Peyer's patch (tissue), 4 donors: ENCODE measurements around the gene ELAVL1. TPM values are rescaled to one million over a fixed set of nuclear protein-coding genes. Genes with fewer than 3 reads are reported as not detected.

Experiments
- DNase-seq, 3 donors: peaks; one replicate each; pipeline ENCODE4 v3.0.0-alpha.2; 2017 to 2019
- H3K27ac ChIP-seq, 4 donors: fragments of 200-600 bp; sonication (generic); one replicate each; pipeline ENCODE4 v1.5.1; 2016 to 2019
- H3K27me3 ChIP-seq, 2 donors: fragments of 200-600 bp; sonication (generic); one replicate each; pipeline ENCODE4 v1.5.1; 2019
- H3K36me3 ChIP-seq, 3 donors: fragments of 200-600 bp; sonication (generic); one replicate each; pipeline ENCODE4 v1.5.1; 2016 to 2019
- H3K4me1 ChIP-seq, 4 donors: fragments of 200-600 bp; sonication (generic); one replicate each; pipeline ENCODE4 v1.5.1; 2016 to 2019
- H3K4me3 ChIP-seq, 4 donors: fragments of 200-600 bp; sonication (generic); 1 replicate in 3 of 4; 2 replicates in 1 of 4; pipeline ENCODE4 v1.5.1; 2016 to 2019; ENCODE audit warnings: mild to moderate bottlenecking in 1 of 4
- H3K9me3 ChIP-seq, 4 donors: fragments of 200-600 bp; sonication (generic); one replicate each; pipeline ENCODE4 v1.5.1; 2016 to 2019; ENCODE audit warnings: mild to moderate bottlenecking in 1 of 4
- CTCF ChIP-seq, 6 experiments: fragments of 450-650 bp in 4 of 6; fragments of 200-600 bp in 2 of 6; sonication (generic) in 1 of 6; IDR thresholded peaks; one replicate each; pipeline ENCODE4 v1.5.1; 2017 to 2019; ENCODE audit warnings: antibody characterized with exemption in 6 of 6, mild to moderate bottlenecking in 3 of 6, moderate library complexity in 1 of 6
- POLR2A ChIP-seq, 2 donors: fragments of 450-650 bp; IDR thresholded peaks; one replicate each; pipeline ENCODE4 v1.5.1; 2017; ENCODE audit warnings: antibody characterized with exemption in 2 of 2, mild to moderate bottlenecking in 2 of 2, moderate library complexity in 2 of 2
- total RNA-seq, 4 donors: library from RNA; depleted of rRNA; stranded (reverse); fragments of >200 nt; gene quantifications; one replicate each; pipeline ENCODE4 v1.1.0, GENCODE V29; 2016

The ELAVL1 gene
- total RNA-seq, 4 donors from 2014 or later = 21.0 to 41.7 (median 25.9) TPM

GRCh38 chr19:8045872-8046568 lies 40.6 kb upstream of the ELAVL1 start:
- DNase-seq = no peak
- TF ChIP-seq CTCF (IDR thresholded peaks at IDR 0.05) = no peak
- no peak for TF ChIP-seq POLR2A (IDR thresholded peaks at IDR 0.05)

GRCh38 chr19:8044018-8044417 lies 38.6 kb upstream of the ELAVL1 start:
- no peaks in the 10 kb centered on the region for H3K4me1 ChIP-seq
- H3K36me3 ChIP-seq = no peaks in the 10 kb centered on the region
- no peak for DNase-seq
- no peak overlapping the region for H3K4me3 ChIP-seq
- H3K27ac ChIP-seq = no peak overlapping the region
- H3K27me3 ChIP-seq = no peaks in the 10 kb centered on the region
- H3K9me3 ChIP-seq = no peaks in the 10 kb centered on the region
- no peak for TF ChIP-seq CTCF (IDR thresholded peaks at IDR 0.05)
- TF ChIP-seq POLR2A (IDR thresholded peaks at IDR 0.05) = no peak

More at GRCh38 chr19:8045872-8046568, 40.6 kb upstream of the ELAVL1 start:
- Histone ChIP-seq H3K4me1 (peaks cover 0 to 6% (median 3%) of the 10 kb centered on the region in 4 donors), H3K27ac (no peak overlapping the region), H3K9me3 (no peaks in the 10 kb centered on the region), H3K27me3 (no peaks in the 10 kb centered on the region), H3K4me3 (no peak overlapping the region), H3K36me3 (no peaks in the 10 kb centered on the region)

GRCh38 chr19:8042900-8043299 lies 37.5 kb upstream of the ELAVL1 start:
- Histone ChIP-seq H3K9me3 (no peaks in the 10 kb centered on the region), H3K4me1 (no peaks in the 10 kb centered on the region), H3K27ac (no peak overlapping the region), H3K27me3 (no peaks in the 10 kb centered on the region), H3K4me3 (no peak overlapping the region), H3K36me3 (no peaks in the 10 kb centered on the region)
- TF ChIP-seq POLR2A (IDR thresholded peaks at IDR 0.05) (no peak), CTCF (IDR thresholded peaks at IDR 0.05) (no peak)
- DNase-seq = no peak

- TF ChIP-seq CTCF (IDR thresholded peaks at IDR 0.05) = no peak
- no peak for TF ChIP-seq POLR2A (IDR thresholded peaks at IDR 0.05)
- Histone ChIP-seq H3K9me3 (no peaks in the 10 kb centered on the region), H3K4me3 (no peak overlapping the region), H3K36me3 (no peaks in the 10 kb centered on the region), H3K4me1 (no peaks in the 10 kb centered on the region), H3K27ac (no peak overlapping the region), H3K27me3 (no peaks in the 10 kb centered on the region)
- DNase-seq = no peak
Measured at GRCh38 chr19:8041531-8041931, 36.1 kb upstream of the ELAVL1 start.

- no peaks in the 10 kb centered on the region for H3K27me3 ChIP-seq
- H3K9me3 ChIP-seq = no peaks in the 10 kb centered on the region
- no peak overlapping the region for H3K27ac ChIP-seq
- H3K4me3 ChIP-seq = no peak overlapping the region
- TF ChIP-seq CTCF (IDR thresholded peaks at IDR 0.05) = no peak
- TF ChIP-seq POLR2A (IDR thresholded peaks at IDR 0.05) = no peak
- no peak for DNase-seq
- no peaks in the 10 kb centered on the region for H3K4me1 ChIP-seq
- H3K36me3 ChIP-seq = no peaks in the 10 kb centered on the region
Measured at GRCh38 chr19:8039231-8039630, 33.8 kb upstream of the ELAVL1 start.
